WTC11 (cell line): ENCODE results near the gene ABCC11.

Experiments
- CTCF ChIP-seq: fragments of 200-600 bp; IDR thresholded peaks from 2 replicates; pipeline ENCODE4 v1.8.0; 2022; ENCODE audit warnings: antibody characterized with exemption
- NR1H2 ChIP-seq: sonication (generic); formaldehyde crosslinking; IDR thresholded peaks from 2 replicates; pipeline ENCODE4 v1.9.0; 2021; ENCODE audit warnings: mild to moderate bottlenecking, moderate library complexity, missing genetic modification reagents
- SP1 ChIP-seq: sonication (generic); formaldehyde crosslinking; conservative IDR thresholded peaks from 2 replicates; pipeline ENCODE4 v1.8.1; 2022; ENCODE audit warnings: missing genetic modification reagents

DNA sequence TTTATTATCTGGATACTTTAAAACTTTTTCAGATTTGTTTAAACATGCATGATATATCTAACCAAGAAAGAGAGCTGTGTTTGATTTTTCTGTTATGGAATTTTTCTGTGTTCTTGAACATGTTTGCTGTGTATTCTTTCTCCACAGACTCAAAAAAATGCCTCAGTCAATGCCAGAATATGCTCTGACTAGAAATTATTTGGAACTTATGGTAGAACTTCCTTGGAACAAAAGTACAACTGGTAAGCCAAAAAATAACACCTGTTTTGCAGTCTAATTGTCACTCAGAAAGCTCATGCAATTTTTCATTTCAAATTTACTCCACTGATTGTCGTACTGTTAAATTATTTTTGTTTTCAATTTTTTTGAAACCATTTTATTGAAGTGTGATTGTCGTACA lies 15.3 kb upstream of the ABCC11 start:
- TF ChIP-seq CTCF: no peak
- no peak for TF ChIP-seq NR1H2
- TF ChIP-seq SP1: no peak
